ENCODE results near the gene SARNP.

The SARNP gene

DNA sequence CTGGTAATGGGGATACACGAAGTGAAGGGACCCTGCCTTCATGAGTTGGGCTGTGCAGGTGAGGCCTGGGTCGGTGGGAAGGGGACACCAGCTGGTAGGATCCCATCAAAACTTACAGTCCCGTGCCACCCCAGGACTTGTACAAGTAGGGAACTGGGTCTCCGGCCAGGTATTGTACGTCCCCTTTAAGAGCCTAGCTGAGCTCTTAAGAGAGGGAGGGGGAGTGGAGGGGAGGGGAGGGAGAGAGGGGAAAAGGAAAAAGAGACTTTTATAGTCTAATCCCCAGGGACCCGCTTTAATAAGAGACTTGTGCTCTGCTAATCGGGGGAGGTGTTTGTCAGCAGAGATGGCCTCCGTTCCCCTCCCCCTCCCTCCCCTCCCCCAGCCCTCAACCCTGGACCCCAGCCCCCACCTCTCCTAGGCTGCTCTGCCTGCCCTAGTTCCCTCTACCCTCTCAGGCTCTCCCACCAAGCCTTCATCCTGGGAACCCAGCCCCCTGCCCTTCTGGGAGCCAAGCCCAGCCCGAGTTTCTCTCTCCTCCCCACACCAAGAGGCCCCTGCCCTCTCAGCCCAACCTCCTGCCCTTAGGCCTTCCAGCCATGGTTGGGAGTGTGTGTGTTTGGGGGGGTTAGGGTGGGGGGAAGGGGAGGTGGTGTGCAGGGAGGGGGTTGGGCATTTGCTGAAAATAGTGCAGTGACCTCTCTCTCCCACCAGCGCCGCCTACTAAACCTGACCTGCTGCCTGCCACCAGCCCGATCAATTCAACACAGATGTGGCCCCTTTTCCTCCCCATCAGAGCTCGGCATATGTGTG is 72.0 kb downstream of the SARNP start:
- peak overlapping the region; percentile 94 for H3K4me3 ChIP-seq (ENCODE audit: low read depth, low read length)
- H3K9me3 ChIP-seq (ENCODE audit: control insufficient read depth, insufficient read depth, low read length), result no peaks in the 10 kb centered on the region
- peaks cover 32% of the 10 kb centered on the region for H3K4me1 ChIP-seq (ENCODE audit: control insufficient read depth, insufficient read depth, low read length)
- peaks cover 21% of the 10 kb centered on the region for H3K36me3 ChIP-seq (ENCODE audit: control insufficient read depth, insufficient read depth, low read length)
- H3K27me3 ChIP-seq (ENCODE audit: control insufficient read depth, insufficient read depth, low read length), result no peaks in the 10 kb centered on the region
- peak overlapping the region; percentile 84 for H3K9ac ChIP-seq (ENCODE audit: low read depth, low read length)

DNA sequence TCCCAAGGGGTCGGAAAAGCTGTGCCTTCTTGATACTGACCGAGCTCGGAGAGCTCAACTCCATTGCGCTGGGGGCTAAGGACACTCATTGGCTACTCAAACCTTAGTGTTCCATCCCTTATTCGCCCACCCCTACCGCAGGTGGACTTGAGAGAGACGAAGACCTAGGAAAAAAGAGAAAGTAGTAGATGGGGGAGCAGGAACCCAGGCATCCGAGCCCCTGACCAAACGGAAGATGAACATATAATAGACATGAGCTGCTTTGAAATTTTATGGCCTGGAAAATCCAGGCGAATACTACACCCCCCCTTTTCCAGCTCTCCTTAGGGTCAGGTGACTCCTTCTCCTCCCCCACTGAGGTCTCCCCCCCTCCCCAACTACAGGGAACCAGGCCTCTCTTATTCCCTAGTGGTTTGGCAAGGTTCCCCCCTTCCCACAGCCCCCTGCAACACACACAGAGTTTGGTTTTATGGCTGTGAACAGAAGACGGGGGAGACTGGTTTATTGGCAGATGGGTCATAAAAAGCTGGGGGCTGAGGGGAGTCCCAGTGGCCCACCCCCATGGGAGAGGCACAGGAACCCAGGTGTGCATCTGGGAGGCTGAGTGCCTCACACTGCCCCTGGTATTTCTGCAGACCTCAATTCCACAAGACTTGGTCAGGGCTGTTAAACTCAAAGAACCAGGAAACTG is 73.0 kb downstream of the SARNP start:
- Histone ChIP-seq H3K4me1 (ENCODE audit: control insufficient read depth, insufficient read depth, low read length) (peaks cover 28% of the 10 kb centered on the region), H3K9ac (ENCODE audit: low read depth, low read length) (peak overlapping the region; percentile 94), H3K36me3 (ENCODE audit: control insufficient read depth, insufficient read depth, low read length) (peaks cover 18% of the 10 kb centered on the region), H3K9me3 (ENCODE audit: control insufficient read depth, insufficient read depth, low read length) (no peaks in the 10 kb centered on the region), H3K27me3 (ENCODE audit: control insufficient read depth, insufficient read depth, low read length) (no peaks in the 10 kb centered on the region), H3K4me3 (ENCODE audit: low read depth, low read length) (peak overlapping the region; percentile 94)

DNA sequence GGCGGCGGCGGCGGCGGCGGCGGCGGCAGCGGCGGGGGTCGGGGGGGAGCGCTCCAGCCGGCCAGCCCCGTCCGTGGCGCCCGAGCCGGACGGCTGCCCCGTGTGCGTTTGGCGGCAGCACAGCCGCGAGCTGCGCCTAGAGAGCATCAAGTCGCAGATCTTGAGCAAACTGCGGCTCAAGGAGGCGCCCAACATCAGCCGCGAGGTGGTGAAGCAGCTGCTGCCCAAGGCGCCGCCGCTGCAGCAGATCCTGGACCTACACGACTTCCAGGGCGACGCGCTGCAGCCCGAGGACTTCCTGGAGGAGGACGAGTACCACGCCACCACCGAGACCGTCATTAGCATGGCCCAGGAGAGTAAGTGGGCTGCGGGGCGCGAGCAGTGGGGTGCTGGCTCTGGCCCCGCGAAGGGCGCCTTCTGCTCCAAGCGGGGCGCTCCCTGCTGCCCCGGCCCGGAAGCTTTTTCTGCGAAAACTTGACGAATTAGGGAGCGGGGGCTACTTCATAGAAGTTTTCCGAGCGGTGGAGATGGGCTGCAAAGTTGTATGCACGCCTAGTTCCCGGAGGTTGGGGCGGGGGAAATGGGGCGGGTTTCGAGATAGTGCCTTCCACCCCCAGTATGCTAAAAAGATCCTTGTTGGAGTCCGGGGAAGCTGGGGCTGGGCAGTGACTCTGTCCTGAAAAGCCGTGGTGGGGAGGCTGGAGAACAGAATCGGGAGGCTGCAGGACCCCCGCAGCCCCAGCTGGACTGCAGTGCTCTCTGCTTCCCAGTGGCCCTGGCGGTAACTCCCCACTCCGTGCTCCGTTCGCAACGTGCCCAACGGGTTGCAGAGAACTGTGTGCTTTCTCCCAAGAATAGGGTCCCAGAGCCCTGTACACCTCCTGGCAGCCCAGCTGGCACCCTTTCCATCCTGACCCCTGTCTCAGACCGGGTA is 73.9 kb downstream of the SARNP start:
- H3K9ac ChIP-seq (ENCODE audit: low read depth, low read length), result peak overlapping the region; percentile 94
- H3K9me3 ChIP-seq (ENCODE audit: control insufficient read depth, insufficient read depth, low read length), result no peaks in the 10 kb centered on the region
- H3K4me1 ChIP-seq (ENCODE audit: control insufficient read depth, insufficient read depth, low read length), result peaks cover 28% of the 10 kb centered on the region
- H3K36me3 ChIP-seq (ENCODE audit: control insufficient read depth, insufficient read depth, low read length), result peaks cover 9% of the 10 kb centered on the region
- H3K27me3 ChIP-seq (ENCODE audit: control insufficient read depth, insufficient read depth, low read length), result no peaks in the 10 kb centered on the region
- peak overlapping the region; percentile 94 for H3K4me3 ChIP-seq (ENCODE audit: low read depth, low read length)

DNA sequence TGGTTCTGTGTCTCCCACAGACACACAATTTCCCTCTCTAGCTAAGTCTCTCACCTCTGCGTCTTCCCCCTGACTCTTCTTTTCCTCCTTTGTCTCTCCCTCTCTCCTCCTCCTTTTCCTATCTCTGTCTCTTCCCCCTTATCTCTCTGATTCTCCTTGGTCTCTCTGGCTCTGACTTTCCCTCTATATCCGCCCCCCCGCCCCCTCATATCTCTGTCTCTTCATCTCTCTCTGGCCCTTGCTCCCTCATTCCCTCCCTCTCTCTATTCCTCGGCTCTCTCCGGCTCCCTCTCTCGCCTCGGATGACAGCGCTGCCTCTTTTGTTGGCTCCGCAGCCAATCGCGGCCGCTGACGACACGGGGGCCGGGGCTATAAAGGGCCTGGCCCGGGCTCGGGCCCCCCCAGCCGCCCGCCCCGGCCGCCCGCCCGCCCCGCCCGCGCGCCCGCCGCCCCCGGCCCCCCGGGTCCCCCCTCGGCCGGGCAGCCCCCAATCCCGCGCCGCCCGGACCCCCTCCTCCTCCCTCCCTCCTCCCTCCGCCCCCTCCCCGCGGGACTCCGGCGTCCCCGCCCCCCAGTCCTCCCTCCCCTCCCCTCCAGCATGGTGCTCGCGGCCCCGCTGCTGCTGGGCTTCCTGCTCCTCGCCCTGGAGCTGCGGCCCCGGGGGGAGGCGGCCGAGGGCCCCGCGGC is 74.7 kb downstream of the SARNP start, which contains the start of gene GDF11:
GDF11 (plus strand) TSS at position 404 of the 687 bp plus-strand sequence; CDS start at position 599, 195 bp downstream.
- H3K4me3 ChIP-seq (ENCODE audit: low read depth, low read length), result peak within 1 kb of the TSS; percentile 94
- no peaks in the 10 kb centered on the region for H3K27me3 ChIP-seq (ENCODE audit: control insufficient read depth, insufficient read depth, low read length)
- peaks cover 3% of the 10 kb centered on the region for H3K36me3 ChIP-seq (ENCODE audit: control insufficient read depth, insufficient read depth, low read length)
- peak within 1 kb of the TSS; percentile 94 for H3K9ac ChIP-seq (ENCODE audit: low read depth, low read length)
- peaks cover 21% of the 10 kb centered on the region for H3K4me1 ChIP-seq (ENCODE audit: control insufficient read depth, insufficient read depth, low read length)
- no peaks in the 10 kb centered on the region for H3K9me3 ChIP-seq (ENCODE audit: control insufficient read depth, insufficient read depth, low read length)

DNA sequence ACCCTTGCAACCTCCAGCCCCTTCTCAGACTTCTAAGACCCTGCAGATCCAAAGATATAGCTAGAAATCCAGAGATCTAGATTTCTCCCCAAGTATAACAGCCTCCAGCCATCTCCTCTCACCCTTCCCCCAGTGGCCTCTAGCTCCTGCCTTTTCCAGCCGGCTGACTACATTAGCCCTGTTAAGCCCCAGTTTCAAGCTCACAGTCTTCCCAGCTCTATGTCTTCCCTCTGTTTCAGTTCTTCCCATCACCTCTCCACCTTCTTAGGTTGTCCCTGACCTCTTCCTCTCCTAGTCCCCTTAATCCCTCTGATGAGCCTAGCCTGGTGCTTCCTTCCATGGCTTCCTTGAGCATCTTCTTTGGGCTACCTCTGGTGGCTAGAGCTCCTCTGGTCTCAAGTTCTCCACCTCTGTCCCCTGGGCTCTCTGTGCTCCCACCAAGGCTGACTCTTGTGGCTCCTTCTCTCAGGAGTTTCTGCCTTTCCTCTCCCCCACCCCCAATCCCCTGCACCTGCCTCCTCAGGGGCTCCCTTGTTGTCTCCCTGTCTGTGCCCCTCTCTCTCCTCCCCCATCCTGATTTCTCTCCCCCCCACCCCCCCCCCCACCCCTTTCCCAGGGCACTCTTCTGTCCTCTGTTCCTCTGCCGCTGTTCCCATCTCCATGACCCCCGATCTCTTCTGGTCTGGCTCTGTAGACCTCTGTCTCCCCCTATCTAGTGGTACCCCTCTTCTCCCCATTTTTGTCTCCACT is 75.4 kb downstream of the SARNP start:
- Histone ChIP-seq H3K4me3 (ENCODE audit: low read depth, low read length) (peak overlapping the region; percentile 59), H3K36me3 (ENCODE audit: control insufficient read depth, insufficient read depth, low read length) (no peaks in the 10 kb centered on the region), H3K27me3 (ENCODE audit: control insufficient read depth, insufficient read depth, low read length) (no peaks in the 10 kb centered on the region), H3K9me3 (ENCODE audit: control insufficient read depth, insufficient read depth, low read length) (no peaks in the 10 kb centered on the region), H3K4me1 (ENCODE audit: control insufficient read depth, insufficient read depth, low read length) (peaks cover 14% of the 10 kb centered on the region), H3K9ac (ENCODE audit: low read depth, low read length) (no peak overlapping the region)

DNA sequence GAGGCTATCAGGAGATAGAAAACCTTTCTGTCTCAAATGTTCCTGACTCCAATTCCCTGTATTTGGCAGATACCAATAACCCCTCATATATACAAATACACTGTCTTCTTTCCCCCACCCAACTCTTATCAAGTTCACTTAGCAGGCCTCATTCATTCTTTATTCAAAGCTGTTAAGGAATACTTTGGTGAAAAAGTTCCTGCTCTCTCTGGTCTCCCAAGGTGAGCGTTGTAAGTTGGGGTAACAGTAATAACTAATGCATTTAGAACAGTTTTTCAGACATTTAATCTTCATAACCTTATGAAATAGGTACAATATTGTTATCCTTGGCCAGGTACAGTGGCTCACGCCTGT is 78.5 kb downstream of the SARNP start:
- Histone ChIP-seq H3K4me3 (ENCODE audit: low read depth, low read length) (no peak overlapping the region), H3K9ac (ENCODE audit: low read depth, low read length) (no peak overlapping the region), H3K27me3 (ENCODE audit: control insufficient read depth, insufficient read depth, low read length) (no peaks in the 10 kb centered on the region), H3K4me1 (ENCODE audit: control insufficient read depth, insufficient read depth, low read length) (peaks cover 11% of the 10 kb centered on the region), H3K9me3 (ENCODE audit: control insufficient read depth, insufficient read depth, low read length) (no peaks in the 10 kb centered on the region), H3K36me3 (ENCODE audit: control insufficient read depth, insufficient read depth, low read length) (no peaks in the 10 kb centered on the region)

DNA sequence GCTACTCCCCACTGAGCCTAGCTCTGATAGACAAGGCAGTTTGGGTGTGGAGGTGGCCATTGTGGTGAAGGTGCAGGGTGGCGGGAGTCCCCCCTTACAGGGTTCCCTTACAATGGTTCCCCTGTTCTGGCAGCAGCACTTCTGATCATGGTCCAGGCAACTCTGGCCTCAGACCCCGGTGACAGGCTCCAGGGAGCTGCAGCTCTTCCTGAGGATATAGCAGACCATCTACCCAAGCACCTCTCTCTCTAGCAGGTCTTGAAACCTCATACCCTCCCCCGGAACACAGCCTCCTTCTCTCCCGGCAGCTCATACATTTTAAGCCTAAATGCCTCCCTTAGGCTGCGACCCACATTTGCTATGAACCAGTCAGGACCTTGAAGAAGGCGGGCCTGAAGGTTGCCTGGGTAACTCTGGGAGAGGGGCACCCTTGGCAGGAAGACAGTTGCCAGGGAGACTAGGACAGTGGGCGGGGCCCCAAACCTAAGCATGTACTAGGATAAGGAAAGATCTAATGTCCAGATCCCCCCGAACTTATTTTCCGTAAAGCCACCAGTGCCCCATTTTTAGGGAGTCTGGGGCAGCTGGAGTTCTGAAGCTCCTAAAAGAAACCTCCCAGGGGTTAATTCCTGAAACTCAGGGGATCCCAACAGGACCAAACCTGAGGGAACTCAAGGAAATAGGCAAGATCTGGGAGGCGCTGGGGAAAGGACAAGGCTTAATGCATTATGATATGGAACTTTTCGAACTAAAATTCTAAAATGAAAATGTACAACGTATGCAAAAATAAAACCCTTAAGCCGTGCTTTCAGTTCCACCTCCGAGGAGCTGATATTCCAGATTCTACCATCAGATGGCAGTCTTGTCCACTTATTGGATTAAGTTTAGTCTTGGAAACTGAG is 79.2 kb downstream of the SARNP start:
- peak overlapping the region; percentile 76 for H3K4me3 ChIP-seq (ENCODE audit: low read depth, low read length)
- H3K4me1 ChIP-seq (ENCODE audit: control insufficient read depth, insufficient read depth, low read length), result peaks cover 11% of the 10 kb centered on the region
- H3K27me3 ChIP-seq (ENCODE audit: control insufficient read depth, insufficient read depth, low read length), result no peaks in the 10 kb centered on the region
- peak overlapping the region; percentile 9 for H3K9ac ChIP-seq (ENCODE audit: low read depth, low read length)
- no peaks in the 10 kb centered on the region for H3K36me3 ChIP-seq (ENCODE audit: control insufficient read depth, insufficient read depth, low read length)
- H3K9me3 ChIP-seq (ENCODE audit: control insufficient read depth, insufficient read depth, low read length), result no peaks in the 10 kb centered on the region

DNA sequence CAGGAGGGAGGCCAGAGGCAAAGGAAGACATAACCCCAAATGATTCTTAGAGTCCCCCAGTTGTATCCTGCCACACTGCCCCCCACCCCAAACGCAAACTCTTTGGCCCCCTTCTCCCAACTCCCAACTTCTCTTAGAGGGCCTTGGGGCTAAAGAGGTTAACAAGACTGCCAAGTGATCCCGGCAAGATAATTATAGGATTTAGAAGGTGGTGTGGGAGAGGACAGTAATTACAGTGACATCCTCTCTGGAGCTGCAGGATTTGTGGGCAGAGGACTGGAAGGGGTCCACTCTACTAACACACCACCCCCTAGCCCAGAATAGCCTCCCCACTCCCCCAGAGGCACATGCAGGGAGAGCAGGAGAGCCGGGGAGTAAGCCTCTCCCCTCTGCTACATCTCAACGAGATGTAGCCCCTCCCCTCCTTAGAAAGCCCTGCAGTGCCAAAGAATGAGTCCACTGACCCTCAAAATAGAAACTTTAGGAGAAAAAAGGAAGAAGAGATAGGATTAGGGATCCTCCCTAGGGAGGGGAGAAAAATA is 79.9 kb downstream of the SARNP start:
- H3K9ac ChIP-seq (ENCODE audit: low read depth, low read length), result peak overlapping the region; percentile 9
- peak overlapping the region; percentile 76 for H3K4me3 ChIP-seq (ENCODE audit: low read depth, low read length)
- H3K9me3 ChIP-seq (ENCODE audit: control insufficient read depth, insufficient read depth, low read length), result no peaks in the 10 kb centered on the region

DNA sequence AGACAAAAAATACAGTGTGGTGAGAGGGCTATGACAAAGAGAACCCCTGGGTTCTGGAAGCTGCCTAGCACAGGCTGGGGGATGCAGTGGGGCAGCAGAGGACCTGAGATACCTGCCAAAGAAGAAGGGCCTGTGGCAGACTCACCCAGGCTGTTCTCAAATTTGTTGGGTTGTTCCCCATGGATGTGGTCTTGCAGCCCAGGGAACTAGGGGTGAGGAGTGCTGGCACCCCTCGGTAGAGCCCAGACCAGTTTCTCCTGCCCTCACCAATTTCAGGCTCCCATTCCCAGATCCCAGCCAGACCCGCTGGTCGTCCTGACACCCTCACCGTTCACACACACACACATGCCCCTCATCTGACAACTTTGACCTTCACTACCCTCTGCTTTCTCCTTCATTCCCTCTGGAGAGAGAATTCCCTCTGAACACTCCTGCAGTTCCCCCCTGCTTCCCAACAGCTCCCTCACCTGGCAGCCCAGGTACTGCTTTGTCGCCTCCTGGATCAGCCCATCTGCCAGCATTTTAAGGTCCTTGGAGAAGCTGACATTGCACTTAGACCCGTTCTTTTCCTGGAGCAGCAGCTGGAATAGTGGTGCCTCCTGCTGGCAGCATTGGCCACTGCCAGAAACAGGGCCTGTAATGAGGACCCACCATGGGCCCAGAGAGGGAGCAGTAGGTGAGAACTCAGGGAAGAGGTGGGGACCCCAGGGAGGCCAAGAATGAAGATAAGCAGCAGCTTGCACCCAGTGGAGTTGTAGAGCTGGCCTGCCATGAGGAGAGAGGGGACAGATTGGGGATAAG is 80.5 kb downstream of the SARNP start:
- no peaks in the 10 kb centered on the region for H3K9me3 ChIP-seq (ENCODE audit: control insufficient read depth, insufficient read depth, low read length)
- peaks cover 10% of the 10 kb centered on the region for H3K4me1 ChIP-seq (ENCODE audit: control insufficient read depth, insufficient read depth, low read length)
- no peaks in the 10 kb centered on the region for H3K27me3 ChIP-seq (ENCODE audit: control insufficient read depth, insufficient read depth, low read length)
- no peak overlapping the region for H3K4me3 ChIP-seq (ENCODE audit: low read depth, low read length)
- H3K9ac ChIP-seq (ENCODE audit: low read depth, low read length), result peak overlapping the region; percentile 14
- H3K36me3 ChIP-seq (ENCODE audit: control insufficient read depth, insufficient read depth, low read length), result peaks cover 5% of the 10 kb centered on the region

More for the DNA sequence above, 79.9 kb downstream of the SARNP start:
- peaks cover 13% of the 10 kb centered on the region for H3K4me1 ChIP-seq (ENCODE audit: control insufficient read depth, insufficient read depth, low read length)
- no peaks in the 10 kb centered on the region for H3K27me3 ChIP-seq (ENCODE audit: control insufficient read depth, insufficient read depth, low read length)
- no peaks in the 10 kb centered on the region for H3K36me3 ChIP-seq (ENCODE audit: control insufficient read depth, insufficient read depth, low read length)

Measured in iPS-15b (cell line).